GM19324 (cell line): ENCODE measurements around the gene CGNL1.

Source experiments
- ATAC-seq: cut with Tn5 transposase; IDR thresholded peaks from one replicate; pipeline ENCODE4 v1.9.1; 2021; ENCODE audit warnings: mild to moderate bottlenecking, moderate library complexity; ENCODE audit not compliant: unreplicated experiment, low FRiP score

CGNL1 gene

GRCh38 chr15:57510647-57511046 lies 134.3 kb downstream of the CGNL1 start:
- ATAC-seq = no peak

GRCh38 chr15:57516327-57517029 lies 140.2 kb downstream of the CGNL1 start:
- no peak for ATAC-seq

GRCh38 chr15:57517030-57517671 lies 140.8 kb downstream of the CGNL1 start:
- ATAC-seq = no peak

- no peak for ATAC-seq
These were observed 142.6 kb downstream of the CGNL1 start for GRCh38 chr15:57518779-57519405.

DNA sequence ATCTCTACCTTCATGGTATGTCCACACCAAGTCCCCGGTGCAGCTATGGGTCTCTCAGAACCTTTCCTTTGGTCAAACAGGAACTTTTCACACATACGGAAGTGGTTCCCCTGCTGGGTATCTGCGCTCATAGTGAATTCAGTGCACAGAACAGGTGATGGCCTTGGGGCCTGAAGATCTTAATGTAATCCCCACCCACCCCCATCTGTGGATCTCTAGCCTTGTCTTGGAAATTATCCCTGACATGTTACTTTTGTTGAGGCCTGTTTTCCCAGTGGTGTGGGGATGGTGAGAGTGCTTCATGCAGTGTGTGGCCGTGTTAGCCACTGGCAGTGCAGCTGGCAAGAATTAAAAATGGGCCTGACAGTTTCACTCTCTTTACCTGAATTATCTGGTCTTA lies 143.5 kb downstream of the CGNL1 start:
- ATAC-seq = no peak

- ATAC-seq = no peak
These were observed 145.2 kb downstream of the CGNL1 start for GRCh38 chr15:57521503-57521902.

DNA sequence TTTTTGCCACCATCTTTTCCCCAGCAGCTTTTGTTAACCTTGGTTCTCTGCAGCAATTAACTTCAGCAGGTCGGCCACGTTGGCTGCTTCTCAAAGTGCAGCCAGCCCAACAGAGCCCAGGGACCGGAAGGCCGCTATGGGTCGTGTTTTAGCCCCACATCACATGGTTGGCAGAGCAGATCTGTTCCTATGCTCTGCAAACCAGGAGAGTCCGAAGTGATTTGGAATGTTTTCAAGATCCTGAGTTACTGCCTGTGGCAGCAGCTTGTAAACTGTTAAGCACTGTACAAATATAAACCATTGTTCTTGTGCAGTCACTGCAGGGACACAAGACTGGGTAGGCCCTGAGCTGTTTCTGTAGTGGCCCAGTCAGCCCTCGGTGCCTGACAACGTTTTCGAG lies 145.8 kb downstream of the CGNL1 start:
- ATAC-seq = no peak

DNA sequence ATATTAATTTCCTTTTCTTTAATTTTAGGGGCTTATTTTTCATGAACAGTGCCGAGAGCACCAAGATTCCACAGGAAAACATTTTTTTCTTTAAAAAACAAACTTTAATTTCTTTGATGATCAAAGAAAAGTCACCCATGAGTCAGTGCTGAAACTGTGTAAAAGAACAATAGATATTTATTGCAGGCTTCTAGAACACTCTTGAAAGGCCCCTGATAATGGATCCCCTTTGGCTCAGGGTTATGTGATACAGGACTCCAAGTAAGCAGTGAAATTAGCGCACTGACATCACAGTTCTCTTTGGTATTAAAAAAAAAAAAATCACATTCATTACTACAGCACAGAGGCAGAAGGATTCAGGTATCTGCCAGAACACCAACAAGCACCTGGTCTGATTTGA lies 149.3 kb downstream of the CGNL1 start:
- no peak for ATAC-seq

GRCh38 chr15:57526076-57526475 lies 149.8 kb downstream of the CGNL1 start:
- ATAC-seq = no peak

- no peak for ATAC-seq
These were observed 150.3 kb downstream of the CGNL1 start for GRCh38 chr15:57526615-57527014.

DNA sequence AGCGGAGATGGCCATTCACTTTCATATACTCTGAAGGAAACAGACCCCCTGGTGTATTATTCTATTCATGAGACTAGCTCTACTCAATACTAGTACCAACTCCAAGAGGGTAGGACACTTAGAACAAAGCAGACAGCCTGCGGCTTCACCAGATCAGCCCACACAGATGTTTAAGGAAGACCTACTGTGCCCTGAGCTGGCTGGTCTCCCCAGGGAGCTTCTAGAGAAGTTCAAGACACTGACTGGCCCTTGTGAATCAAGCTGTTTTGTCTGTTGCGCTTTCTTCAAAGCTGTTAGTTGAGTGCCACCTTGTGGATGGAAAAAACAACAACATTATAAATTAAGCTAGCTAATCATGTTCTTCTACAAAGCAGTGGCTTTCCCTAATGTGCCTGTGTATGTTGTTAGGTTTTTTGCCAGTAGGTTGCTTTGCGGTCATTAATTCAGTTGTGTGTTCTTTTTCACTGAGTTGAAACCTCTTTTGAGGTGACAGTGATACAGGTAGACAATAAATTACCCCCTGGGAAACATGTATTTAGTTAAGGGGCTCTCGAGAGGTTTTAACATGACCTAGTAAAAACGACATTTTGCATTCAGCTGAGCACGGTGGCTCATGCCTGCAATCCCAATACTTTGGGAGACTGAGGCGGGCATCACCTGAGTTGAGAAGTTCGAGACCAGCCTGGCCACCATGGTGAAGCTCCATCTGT lies 151.2 kb downstream of the CGNL1 start:
- no peak for ATAC-seq

DNA sequence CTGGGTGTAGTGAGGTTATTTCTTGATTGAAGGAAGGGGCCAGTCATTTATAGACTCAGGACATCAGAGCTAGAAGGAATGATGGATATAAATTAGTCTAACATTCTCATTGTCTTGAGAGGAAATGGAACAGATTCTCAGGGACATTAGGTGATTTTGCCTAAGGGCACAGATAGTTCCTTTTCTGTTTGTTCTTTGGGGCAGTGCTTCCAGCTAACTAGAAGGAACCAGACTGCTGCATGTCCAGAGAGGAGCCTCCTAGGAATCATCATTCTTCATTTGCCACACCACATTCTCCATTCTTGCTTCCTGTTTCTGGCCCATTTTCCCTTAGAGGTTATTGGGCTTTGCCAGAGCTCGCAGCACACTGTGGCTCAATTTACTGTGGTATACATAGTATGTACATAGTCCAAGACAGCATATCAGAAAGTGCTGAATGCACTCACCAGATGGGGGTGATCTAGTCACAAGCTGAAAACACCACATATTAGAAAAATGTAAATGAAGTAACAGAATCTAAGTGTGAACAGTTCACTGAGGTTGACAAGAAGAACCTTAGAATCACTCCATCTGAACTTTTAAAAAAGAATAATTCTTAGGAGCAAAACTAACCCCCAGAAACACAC lies 152.7 kb downstream of the CGNL1 start:
- ATAC-seq = no peak

GRCh38 chr15:57529748-57530147 lies 153.4 kb downstream of the CGNL1 start:
- ATAC-seq = no peak

DNA sequence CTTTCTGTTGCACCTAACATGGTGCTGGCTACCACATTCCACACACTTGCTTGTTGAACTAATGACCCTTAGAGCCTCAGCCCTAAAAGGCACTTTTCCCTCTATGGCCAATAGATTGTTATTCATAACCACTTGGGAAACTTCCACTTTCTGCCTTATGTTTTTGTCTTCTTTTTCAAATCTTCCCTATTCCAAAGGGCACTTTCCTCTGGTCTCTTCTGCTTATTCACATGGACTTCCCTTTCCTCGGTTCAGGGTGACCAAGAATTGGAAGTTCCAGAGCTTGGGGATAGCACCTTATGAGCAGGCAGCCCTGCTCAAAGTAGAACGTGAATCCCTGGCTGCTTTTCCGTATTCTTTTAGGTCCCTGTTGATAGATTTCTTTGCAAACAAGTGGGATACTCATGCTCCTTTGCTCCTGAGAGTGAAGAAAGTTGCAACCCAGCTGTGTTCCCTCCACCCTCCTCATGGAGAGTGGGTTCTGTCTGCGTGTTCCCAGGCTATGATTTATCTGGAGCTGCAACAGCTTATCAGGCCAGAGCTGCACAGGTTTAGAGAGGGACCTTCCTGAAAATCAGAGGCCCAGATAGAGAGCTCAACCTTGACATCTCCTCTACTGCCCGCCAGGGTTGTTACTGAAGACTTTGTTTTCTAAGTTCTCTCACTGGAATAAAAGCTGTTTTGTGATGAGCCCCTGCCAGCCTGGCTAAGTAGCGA lies 156.6 kb downstream of the CGNL1 start:
- ATAC-seq = no peak

DNA sequence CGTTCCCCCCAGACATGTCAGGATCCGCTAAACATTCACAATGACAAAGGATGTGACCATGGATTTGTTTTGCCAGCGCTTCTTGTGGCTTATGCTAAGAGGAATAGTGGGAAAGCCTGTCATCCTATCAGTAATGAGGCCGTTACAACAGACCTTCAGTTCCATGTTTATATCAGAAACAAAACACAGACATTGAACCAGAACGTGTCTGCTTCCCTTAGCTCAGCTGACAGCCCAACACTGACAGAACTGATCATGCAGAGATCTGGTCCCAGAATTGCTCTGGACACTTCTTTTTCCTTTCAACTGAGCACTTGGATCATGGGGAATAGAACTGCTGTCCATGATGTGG lies 157.1 kb downstream of the CGNL1 start:
- ATAC-seq = no peak

- ATAC-seq = no peak
These were observed 158.0 kb downstream of the CGNL1 start for GRCh38 chr15:57534281-57534680.

GRCh38 chr15:57537072-57537471 lies 160.8 kb downstream of the CGNL1 start:
- ATAC-seq = no peak

GRCh38 chr15:57537488-57538264 lies 161.4 kb downstream of the CGNL1 start:
- ATAC-seq = no peak

DNA sequence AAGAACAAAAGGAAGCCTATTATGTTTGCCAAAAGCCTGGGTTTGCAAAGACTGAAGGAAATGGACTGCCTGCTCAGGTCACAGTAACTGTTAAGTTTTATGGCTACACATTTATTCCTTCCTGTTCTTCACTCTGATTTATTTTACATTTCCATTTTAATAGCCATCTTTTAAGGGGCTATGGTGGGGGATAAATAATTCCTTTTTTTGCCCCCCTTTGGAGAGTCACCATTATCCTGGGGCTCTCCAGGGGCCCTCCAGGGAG lies 161.9 kb downstream of the CGNL1 start:
- ATAC-seq = no peak

- no peak for ATAC-seq
These were observed 162.5 kb downstream of the CGNL1 start for GRCh38 chr15:57538821-57539220.
